ENCODE data around the gene TAF11. TPM values are rescaled to one million over a fixed set of nuclear protein-coding genes. Genes with fewer than 3 reads are reported as not detected.
"Not testable (repeated sequence)": the region's sequence is repeated elsewhere in the genome, so short reads cannot be mapped to it uniquely, and the experiment has no call there.

The TAF11 gene
- total and polyA plus RNA-seq, 12 donors: 16.4 to 52.1 (median 26.6) TPM

GRCh38 chr6:34906826-34907225 is 19.0 kb upstream of the TAF11 start:
- 84 to 91% (median 89%) methylated on average over 2 of the region's 2 CpGs for WGBS, 4 donors
- no peak for TF ChIP-seq POLR2A (IDR thresholded peaks at IDR 0.05)
- TF ChIP-seq, protein P1, sequence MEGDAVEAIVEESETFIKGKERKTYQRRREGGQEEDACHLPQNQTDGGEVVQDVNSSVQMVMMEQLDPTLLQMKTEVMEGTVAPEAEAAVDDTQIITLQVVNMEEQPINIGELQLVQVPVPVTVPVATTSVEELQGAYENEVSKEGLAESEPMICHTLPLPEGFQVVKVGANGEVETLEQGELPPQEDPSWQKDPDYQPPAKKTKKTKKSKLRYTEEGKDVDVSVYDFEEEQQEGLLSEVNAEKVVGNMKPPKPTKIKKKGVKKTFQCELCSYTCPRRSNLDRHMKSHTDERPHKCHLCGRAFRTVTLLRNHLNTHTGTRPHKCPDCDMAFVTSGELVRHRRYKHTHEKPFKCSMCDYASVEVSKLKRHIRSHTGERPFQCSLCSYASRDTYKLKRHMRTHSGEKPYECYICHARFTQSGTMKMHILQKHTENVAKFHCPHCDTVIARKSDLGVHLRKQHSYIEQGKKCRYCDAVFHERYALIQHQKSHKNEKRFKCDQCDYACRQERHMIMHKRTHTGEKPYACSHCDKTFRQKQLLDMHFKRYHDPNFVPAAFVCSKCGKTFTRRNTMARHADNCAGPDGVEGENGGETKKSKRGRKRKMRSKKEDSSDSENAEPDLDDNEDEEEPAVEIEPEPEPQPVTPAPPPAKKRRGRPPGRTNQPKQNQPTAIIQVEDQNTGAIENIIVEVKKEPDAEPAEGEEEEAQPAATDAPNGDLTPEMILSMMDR (IDR thresholded peaks at IDR 0.05): no peak
- no peak for DNase-seq
- Histone ChIP-seq H3K27ac (no peak overlapping the region), H3K9me3 (replicated peaks in 1 of 3) (no peaks in the 10 kb centered on the region), H3K36me3 (replicated peaks in 1 of 2) (no peaks in the 10 kb centered on the region), H3K4me1 (replicated peaks in 1 of 2) (peaks cover 0 to 45% of the 10 kb centered on the region in 2 donors), H3K27me3 (no peaks in the 10 kb centered on the region), H3K4me3 (no peak overlapping the region)
- intact Hi-C loops (cut with DNase I): no loop called here

GRCh38 chr6:34904990-34905613 is 17.3 kb upstream of the TAF11 start:
- WGBS, 4 donors: 80 to 92% (median 88%) methylated on average over 4 to 5 of the region's 5 CpGs
- no peak overlapping the region for H3K27ac ChIP-seq
- H3K9me3 ChIP-seq (replicated peaks in 1 of 3): no peaks in the 10 kb centered on the region
- intact Hi-C loops (cut with DNase I): no loop called here
- H3K36me3 ChIP-seq (replicated peaks in 1 of 2): no peaks in the 10 kb centered on the region
- DNase-seq: peak in 1 of 7 donors; percentile 20
- no peak overlapping the region for H3K4me3 ChIP-seq
- TF ChIP-seq POLR2A (IDR thresholded peaks at IDR 0.05): no peak
- TF ChIP-seq, protein P1 (IDR thresholded peaks at IDR 0.05): no peak
- peaks cover 5 to 46% of the 10 kb centered on the region in 2 donors for H3K4me1 ChIP-seq (replicated peaks in 1 of 2)
- H3K27me3 ChIP-seq: no peaks in the 10 kb centered on the region

DNA sequence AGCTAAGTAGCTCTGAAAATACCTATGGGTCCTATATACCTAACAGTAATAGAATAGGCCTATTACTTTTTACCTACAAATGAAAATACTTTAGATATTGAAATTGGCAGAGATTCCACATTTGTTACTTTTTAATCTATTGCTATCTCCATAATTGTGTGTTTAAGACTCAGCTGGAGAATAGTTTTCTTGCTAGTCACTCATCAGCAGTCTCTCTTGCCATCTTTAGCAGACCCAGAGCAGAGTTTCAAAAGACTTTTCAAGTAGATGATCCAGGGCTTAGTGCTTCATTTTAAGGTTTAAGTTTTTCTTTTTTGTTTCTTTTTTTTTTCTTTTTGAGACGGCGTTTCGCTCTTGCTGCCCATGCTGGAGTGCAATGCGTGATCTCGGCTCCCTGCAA is 14.1 kb upstream of the TAF11 start:
- WGBS, 4 donors: 92 to 97% (median 94%) methylated on average over 5 of the region's 5 CpGs
- no peak overlapping the region for H3K4me3 ChIP-seq
- no peaks in the 10 kb centered on the region for H3K27me3 ChIP-seq
- intact Hi-C loops (cut with DNase I): no loop called here
- no peak overlapping the region for H3K27ac ChIP-seq
- no peak for TF ChIP-seq POLR2A (IDR thresholded peaks at IDR 0.05)
- TF ChIP-seq, protein P1 (IDR thresholded peaks at IDR 0.05): no peak
- H3K9me3 ChIP-seq (replicated peaks in 1 of 3): no peaks in the 10 kb centered on the region
- no peak for DNase-seq
- no peaks in the 10 kb centered on the region for H3K36me3 ChIP-seq (replicated peaks in 1 of 2)
- peaks cover 10 to 41% of the 10 kb centered on the region in 2 donors for H3K4me1 ChIP-seq (replicated peaks in 1 of 2)

DNA sequence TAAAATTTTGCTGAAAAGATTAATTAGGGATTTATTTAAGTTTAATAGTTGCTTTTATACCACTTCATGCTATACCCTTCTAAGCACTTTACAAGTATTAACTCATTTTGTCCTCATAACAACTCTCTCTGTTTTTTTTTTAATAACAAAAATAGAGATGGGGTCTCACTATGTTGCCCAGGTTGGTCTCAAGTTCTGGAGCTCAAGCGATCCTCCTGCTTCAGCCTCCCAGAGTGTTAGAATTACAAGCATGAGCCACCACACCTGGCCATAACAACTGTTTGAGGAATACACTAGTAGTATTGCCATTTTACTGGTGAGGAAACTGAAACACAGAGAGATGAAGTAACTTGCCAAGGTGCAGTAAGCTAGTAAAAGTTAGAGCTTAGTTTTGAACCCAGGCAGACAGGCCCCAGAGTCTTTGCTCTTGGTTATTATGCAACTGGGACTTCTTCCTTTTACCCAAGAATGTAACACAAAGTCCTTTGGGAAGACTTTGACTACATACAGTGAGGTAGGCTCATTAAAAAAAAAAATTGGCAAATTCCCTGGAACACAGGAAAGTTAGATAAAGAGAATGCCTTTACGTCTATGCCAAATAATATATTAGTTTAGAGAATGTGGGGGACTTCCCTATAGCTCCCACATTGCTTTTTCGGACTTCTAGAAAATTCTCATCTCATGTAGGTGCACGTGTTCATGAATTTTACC is 12.6 kb upstream of the TAF11 start:
- no peaks in the 10 kb centered on the region for H3K27me3 ChIP-seq
- H3K27ac ChIP-seq: no peak overlapping the region
- H3K4me1 ChIP-seq (replicated peaks in 1 of 2): peaks cover 14 to 36% of the 10 kb centered on the region in 2 donors
- 62 to 85% (median 75%) methylated on average over 4 of the region's 4 CpGs for WGBS, 4 donors
- no peak overlapping the region for H3K4me3 ChIP-seq
- intact Hi-C loops (cut with DNase I): no loop called here
- no peaks in the 10 kb centered on the region for H3K36me3 ChIP-seq (replicated peaks in 1 of 2)
- no peak for DNase-seq
- H3K9me3 ChIP-seq (replicated peaks in 1 of 3): no peaks in the 10 kb centered on the region
- TF ChIP-seq, protein P1 (IDR thresholded peaks at IDR 0.05): no peak
- no peak for TF ChIP-seq POLR2A (IDR thresholded peaks at IDR 0.05)

DNA sequence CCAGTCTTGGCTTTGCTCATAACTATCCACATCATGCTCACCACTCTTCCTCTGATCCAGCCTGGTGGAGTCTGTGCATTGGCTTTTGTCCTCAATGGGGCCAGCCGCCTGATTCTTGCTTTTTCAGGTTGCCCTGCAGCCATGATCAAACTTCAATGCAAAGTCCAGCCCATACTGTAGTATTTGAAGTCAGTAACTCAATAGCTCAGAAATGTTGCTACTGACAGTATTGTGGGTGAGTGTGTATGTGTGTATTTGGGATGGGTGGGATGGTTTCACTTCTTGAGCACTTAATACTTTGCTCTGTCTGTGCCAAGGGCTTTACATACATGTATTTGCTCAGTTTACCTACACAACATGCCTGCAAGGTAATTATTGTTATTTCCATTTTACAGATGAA is 11.9 kb upstream of the TAF11 start:
- H3K27ac ChIP-seq; H3K9me3 ChIP-seq (replicated peaks in 1 of 3); DNase-seq; H3K27me3 ChIP-seq; H3K36me3 ChIP-seq (replicated peaks in 1 of 2); H3K4me3 ChIP-seq: not testable (repeated sequence)
- 88 to 100% (median 93%) methylated on average over 1 of the region's 1 CpG for WGBS, 4 donors
- H3K4me1 ChIP-seq (replicated peaks in 1 of 2): peaks cover 14 to 40% of the 10 kb centered on the region in 2 donors
- intact Hi-C loops (cut with DNase I): loop anchor here in 1 of 2 donors (10.0 kb wide), 1 partner anchor 55 kb away; no protein-coding TSS in a partner anchor

Data from adrenal gland (tissue), 12 donors.